Peyer's patch (tissue), 4 donors: ENCODE results near the gene MTMR6. TPM values are rescaled to one million over a fixed set of nuclear protein-coding genes. Genes with fewer than 3 reads are reported as not detected.

Experiments
- DNase-seq, 3 donors: peaks; one replicate each; pipeline ENCODE4 v3.0.0-alpha.2; 2017 to 2019
- H3K27ac ChIP-seq, 4 donors: fragments of 200-600 bp; sonication (generic); one replicate each; pipeline ENCODE4 v1.5.1; 2016 to 2019
- H3K27me3 ChIP-seq, 2 donors: fragments of 200-600 bp; sonication (generic); one replicate each; pipeline ENCODE4 v1.5.1; 2019
- H3K36me3 ChIP-seq, 3 donors: fragments of 200-600 bp; sonication (generic); one replicate each; pipeline ENCODE4 v1.5.1; 2016 to 2019
- H3K4me1 ChIP-seq, 4 donors: fragments of 200-600 bp; sonication (generic); one replicate each; pipeline ENCODE4 v1.5.1; 2016 to 2019
- H3K4me3 ChIP-seq, 4 donors: fragments of 200-600 bp; sonication (generic); 1 replicate in 3 of 4; 2 replicates in 1 of 4; pipeline ENCODE4 v1.5.1; 2016 to 2019; ENCODE audit warnings: mild to moderate bottlenecking in 1 of 4
- H3K9me3 ChIP-seq, 4 donors: fragments of 200-600 bp; sonication (generic); one replicate each; pipeline ENCODE4 v1.5.1; 2016 to 2019; ENCODE audit warnings: mild to moderate bottlenecking in 1 of 4
- CTCF ChIP-seq, 6 experiments: fragments of 450-650 bp in 4 of 6; fragments of 200-600 bp in 2 of 6; sonication (generic) in 1 of 6; IDR thresholded peaks; one replicate each; pipeline ENCODE4 v1.5.1; 2017 to 2019; ENCODE audit warnings: antibody characterized with exemption in 6 of 6, mild to moderate bottlenecking in 3 of 6, moderate library complexity in 1 of 6
- POLR2A ChIP-seq, 2 donors: fragments of 450-650 bp; IDR thresholded peaks; one replicate each; pipeline ENCODE4 v1.5.1; 2017; ENCODE audit warnings: antibody characterized with exemption in 2 of 2, mild to moderate bottlenecking in 2 of 2, moderate library complexity in 2 of 2
- total RNA-seq, 4 donors: library from RNA; depleted of rRNA; stranded (reverse); fragments of >200 nt; gene quantifications; one replicate each; pipeline ENCODE4 v1.1.0, GENCODE V29; 2016

The MTMR6 gene
- total RNA-seq, 4 donors from 2014 or later: 6.4 to 14.9 (median 10.6) TPM

DNA sequence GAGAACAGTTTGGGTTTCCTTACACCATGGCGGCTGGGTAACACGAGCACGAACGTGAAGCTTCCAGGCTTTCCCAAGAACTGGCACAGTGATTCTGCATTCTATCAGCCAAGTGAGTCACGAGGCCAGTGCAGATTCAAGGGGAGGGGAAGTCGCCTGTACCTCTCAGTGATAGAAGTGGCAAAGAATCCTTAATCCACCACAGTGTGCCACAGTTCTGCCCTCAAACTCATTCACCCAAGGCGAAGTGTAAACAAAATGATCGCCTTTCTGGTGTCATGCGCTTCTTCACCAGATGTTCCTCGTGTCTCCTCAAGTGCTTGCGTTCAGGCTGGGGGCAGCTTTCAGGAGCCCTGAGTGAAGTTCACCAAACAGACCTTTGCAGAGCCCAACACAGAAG lies 90.3 kb downstream of the MTMR6 start:
- Histone ChIP-seq H3K9me3 (no peaks in the 10 kb centered on the region), H3K27me3 (no peaks in the 10 kb centered on the region), H3K4me3 (no peak overlapping the region), H3K36me3 (no peaks in the 10 kb centered on the region), H3K4me1 (no peaks in the 10 kb centered on the region), H3K27ac (no peak overlapping the region)
- TF ChIP-seq POLR2A (IDR thresholded peaks at IDR 0.05) (no peak), CTCF (IDR thresholded peaks at IDR 0.05) (no peak)
- no peak for DNase-seq

Other genes starting within 250 kb of the MTMR6 start
- gene PABPC3, start 191.4 kb downstream of the MTMR6 start, total RNA-seq: under 1 TPM in 3 of 4 donors, not detected in 1; 0.28 to 0.83 (median 0.40) TPM
- gene AMER2, start 115.2 kb downstream of the MTMR6 start, total RNA-seq: not detected
- 10 to 100 TPM; 24.4 to 96.6 (median 42.4) TPM for gene NUP58, start 14.1 kb upstream of the MTMR6 start, total RNA-seq
- gene ATP8A2, start 84.5 kb upstream of the MTMR6 start, total RNA-seq: 10 to 100 TPM in 1 of 4 donors, 1 to 10 TPM in 1, under 1 TPM in 2; 0.18 to 11.6 (median 1.8) TPM